H1 (cell line): ENCODE results near the gene VGLL4.

Experiments
- ATF2 ChIP-seq: IDR thresholded peaks from 2 replicates; pipeline ENCODE4 v1.6.1; 2012; ENCODE audit warnings: low read length, inconsistent platforms
- BCL11A ChIP-seq, 2 experiments: IDR thresholded peaks; one replicate each; pipeline ENCODE4 v1.6.1; 2011; ENCODE audit warnings: low read depth in 2 of 2, low read length in 2 of 2, mild to moderate bottlenecking in 2 of 2
- CEBPB ChIP-seq: IDR thresholded peaks from 2 replicates; pipeline ENCODE4 v1.6.1; 2012; ENCODE audit warnings: low read depth, low read length
- CHD2 ChIP-seq: IDR thresholded peaks from 2 replicates; pipeline ENCODE4 v1.6.1; 2012; ENCODE audit warnings: low read length, improper control_type of control experiment
- CTCF ChIP-seq, 3 experiments: IDR thresholded peaks; 1 replicate in 2 of 3; 2 replicates in 1 of 3; pipeline versions ENCODE4 v1.5.1 to v1.6.1; 2011; ENCODE audit warnings: low read length in 3 of 3, mild to moderate bottlenecking in 3 of 3, inconsistent platforms in 2 of 3, low read depth in 1 of 3, moderate library complexity in 1 of 3; ENCODE audit not compliant: insufficient read depth in 1 of 3; ENCODE audit errors: control extremely low read depth in 1 of 3
- KDM1A ChIP-seq: fragments of 200-600, 300-600 bp; sonication (generic); IDR thresholded peaks from 2 replicates; pipeline ENCODE4 v1.7.1; 2016; ENCODE audit warnings: mild to moderate bottlenecking, low read length, borderline replicate concordance
- NRF1 ChIP-seq: IDR thresholded peaks from 2 replicates; pipeline ENCODE4 v1.6.1; 2011; ENCODE audit warnings: mild to moderate bottlenecking, low read depth, low read length, improper control_type of control experiment
- POLR2AphosphoS5 ChIP-seq: IDR thresholded peaks from 2 replicates; pipeline ENCODE4 v1.6.1; 2011; ENCODE audit warnings: low read depth, low read length
- RAD21 ChIP-seq, 2 experiments: IDR thresholded peaks in 1 of 2; conservative IDR thresholded peaks in 1 of 2; 2 replicates each; pipeline ENCODE4 v1.6.1; 2011; ENCODE audit warnings: low read depth in 2 of 2, low read length in 2 of 2, improper control_type of control experiment in 1 of 2, inconsistent platforms in 1 of 2, mild to moderate bottlenecking in 1 of 2, moderate library complexity in 1 of 2
- RBBP5 ChIP-seq: IDR thresholded peaks from 2 replicates; pipeline ENCODE4 v1.7.1; 2012; ENCODE audit warnings: low read depth, mild to moderate bottlenecking, inconsistent platforms, low read length, moderate library complexity, borderline replicate concordance
- TAF7 ChIP-seq: optimal IDR thresholded peaks from 2 replicates; pipeline ENCODE3; 2011; ENCODE audit warnings: low read depth, mild to moderate bottlenecking, inconsistent platforms, low read length, moderate library complexity, borderline replicate concordance

DNA sequence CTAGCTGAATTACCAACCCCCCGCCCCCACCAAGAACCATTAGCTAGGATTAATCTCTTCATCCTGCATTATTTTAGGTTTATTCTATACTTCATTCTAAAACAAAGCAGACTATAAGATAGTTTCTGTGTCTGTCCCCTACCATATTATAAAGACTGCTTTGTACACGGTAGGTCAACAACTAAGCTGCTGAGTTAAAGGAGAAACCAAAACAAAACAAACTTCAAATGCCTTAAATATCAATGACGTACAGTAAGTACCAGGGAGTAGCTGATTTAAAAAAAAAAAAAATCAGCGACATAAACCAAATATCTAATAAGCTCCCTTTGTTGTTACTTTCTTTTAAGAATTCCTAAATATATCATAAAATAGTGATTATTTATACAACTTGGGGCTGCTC is 7.8 kb upstream of the VGLL4 start:
- TF ChIP-seq CHD2, result no peak
- TF ChIP-seq KDM1A, result no peak
- TF ChIP-seq ATF2, result no peak
- TF ChIP-seq BCL11A (IDR thresholded peaks at IDR 0.05; ENCODE audit: low read depth in 2 of 2, low read length in 2 of 2), result no peak
- no peak for TF ChIP-seq NRF1
- no peak for TF ChIP-seq CTCF (IDR thresholded peaks at IDR 0.05; ENCODE audit: control extremely low read depth in 1 of 3, insufficient read depth in 1 of 3, low read depth in 1 of 3, low read length in 3 of 3)
- TF ChIP-seq RBBP5, result no peak
- no peak for TF ChIP-seq RAD21 (IDR thresholded peaks at IDR 0.05 in 1 of 2, conservative IDR thresholded peaks at IDR 0.05 in 1 of 2; ENCODE audit: low read depth in 2 of 2, low read length in 2 of 2)
- no peak for TF ChIP-seq TAF7
- no peak for TF ChIP-seq CEBPB
- no peak for TF ChIP-seq POLR2AphosphoS5
